NK-92 (cell line): Measurements from ENCODE around the gene RNF25.

Source experiments
- DNase-seq: peaks from one replicate; lab custom pipeline; 2025; ENCODE audit not compliant: unreplicated experiment; lab: John Stamatoyannopoulos, UW

RNF25 gene

DNA sequence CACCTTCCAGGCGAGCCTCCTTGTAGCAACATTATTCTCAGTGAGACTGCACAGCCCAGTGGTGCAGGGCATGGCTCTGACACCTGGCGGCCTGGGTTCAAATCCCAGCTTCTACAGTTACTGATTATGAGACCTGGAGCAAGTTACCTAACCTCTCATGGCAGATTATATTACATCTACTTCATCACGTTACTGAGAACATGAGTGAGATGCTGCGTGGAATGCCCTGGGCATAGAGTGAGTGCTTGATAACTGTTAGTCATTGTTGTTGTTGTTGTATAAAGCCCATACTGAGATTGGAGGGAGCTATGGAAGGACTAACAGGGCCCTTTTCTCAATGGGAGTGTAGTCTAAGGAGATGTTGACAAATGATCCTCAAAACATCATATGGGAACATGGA is 45.4 kb downstream of the RNF25 start:
- no peak for DNase-seq

- no peak for DNase-seq
Observed at GRCh38 chr2:218623366-218623705, 48.5 kb downstream of the RNF25 start.

DNA sequence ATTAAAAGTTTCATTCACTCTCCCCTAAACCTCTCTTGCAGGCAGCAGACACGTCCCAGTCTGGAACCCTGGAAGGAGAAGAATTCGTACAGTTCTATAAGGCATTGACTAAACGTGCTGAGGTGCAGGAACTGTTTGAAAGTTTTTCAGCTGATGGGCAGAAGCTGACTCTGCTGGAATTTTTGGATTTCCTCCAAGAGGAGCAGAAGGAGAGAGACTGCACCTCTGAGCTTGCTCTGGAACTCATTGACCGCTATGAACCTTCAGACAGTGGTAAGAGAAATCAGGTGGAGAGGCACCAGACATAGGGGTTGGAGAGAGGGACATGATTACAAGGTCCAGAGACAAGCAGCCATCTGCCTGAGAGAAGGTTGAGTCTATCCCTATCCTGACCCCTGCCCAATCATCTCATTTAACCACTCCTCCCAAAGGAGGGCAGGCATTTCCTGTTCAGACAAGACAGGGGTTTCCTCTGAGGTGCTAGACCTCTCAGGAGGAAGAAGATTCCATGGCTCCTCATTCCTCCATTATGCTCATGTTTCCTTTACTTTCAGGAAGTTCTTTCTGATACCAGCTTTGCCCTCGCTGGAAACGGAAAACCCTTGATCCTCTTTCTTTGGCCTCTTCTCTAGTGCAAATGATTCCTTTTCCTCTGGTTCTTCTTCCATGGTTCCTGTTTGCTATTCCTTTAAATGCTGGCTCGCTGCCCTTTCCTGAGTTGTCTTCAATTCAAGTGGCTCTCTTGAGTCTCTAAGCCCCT is 49.0 kb downstream of the RNF25 start:
- no peak for DNase-seq

- DNase-seq = no peak
Observed at GRCh38 chr2:218621007-218621406, 50.8 kb downstream of the RNF25 start.

GRCh38 chr2:218618102-218618860 is 53.5 kb downstream of the RNF25 start:
- DNase-seq = no peak

DNA sequence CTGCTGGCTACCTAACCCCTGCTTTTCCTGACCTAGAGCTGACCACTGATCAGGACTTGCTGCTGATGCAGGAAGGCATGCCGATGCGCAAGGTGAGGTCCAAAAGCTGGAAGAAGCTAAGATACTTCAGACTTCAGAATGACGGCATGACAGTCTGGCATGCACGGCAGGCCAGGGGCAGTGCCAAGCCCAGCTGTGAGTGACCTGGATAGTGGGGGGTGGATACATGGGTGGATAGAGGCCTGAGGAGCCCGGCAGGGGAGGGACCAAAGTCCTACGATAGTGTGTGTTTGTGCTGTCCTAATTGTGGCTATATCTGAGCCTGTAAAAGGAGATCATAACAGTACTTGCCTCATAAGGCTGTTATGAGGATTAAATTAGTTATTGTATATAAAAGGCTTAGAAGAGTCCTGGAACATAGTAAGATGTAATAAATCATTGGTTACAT is 55.9 kb downstream of the RNF25 start:
- DNase-seq = no peak
